CD14-positive monocyte (primary cell): ENCODE results near the gene FBXO10. TPM values are rescaled to one million over a fixed set of nuclear protein-coding genes. Genes with fewer than 3 reads are reported as not detected.

ENCODE experiments used
- DNase-seq, 3 donors: peaks; one replicate each; pipeline ENCODE4 v3.0.0-alpha.2; 2011 to 2022
- H2AFZ ChIP-seq: 2 replicates; pipeline ENCODE4 v1.6.0; 2012; ENCODE audit warnings: mild to moderate bottlenecking, low read depth, low read length, inconsistent platforms; ENCODE audit not compliant: insufficient read depth, poor library complexity, severe bottlenecking
- H3K27ac ChIP-seq, 2 donors: 1 replicate in 1 of 2; 2 replicates in 1 of 2; pipeline ENCODE4 v1.5.1; 2012 to 2013; ENCODE audit warnings: low read length in 2 of 2, control low read depth in 1 of 2, inconsistent platforms in 1 of 2, low read depth in 1 of 2, mild to moderate bottlenecking in 1 of 2
- H3K27me3 ChIP-seq, 2 donors: one replicate each; pipeline versions ENCODE4 v1.6.0 to v1.6.1; 2011 to 2013; ENCODE audit warnings: low read length in 2 of 2; ENCODE audit not compliant: control insufficient read depth in 2 of 2, insufficient read depth in 2 of 2
- H3K36me3 ChIP-seq, 2 donors: replicated peaks in 1 of 2; 1 replicate in 1 of 2; 2 replicates in 1 of 2; pipeline versions ENCODE4 v1.5.1 to v1.6.1; 2012 to 2013; ENCODE audit warnings: low read length in 2 of 2, control low read depth in 1 of 2, inconsistent platforms in 1 of 2, mild to moderate bottlenecking in 1 of 2; ENCODE audit not compliant: insufficient read depth in 2 of 2, control insufficient read depth in 1 of 2
- H3K4me1 ChIP-seq, 2 donors: 1 replicate in 1 of 2; 2 replicates in 1 of 2; pipeline versions ENCODE4 v1.5.1 to v1.6.1; 2012 to 2013; ENCODE audit warnings: low read length in 2 of 2, control low read depth in 1 of 2, inconsistent platforms in 1 of 2, mild to moderate bottlenecking in 1 of 2, moderate library complexity in 1 of 2; ENCODE audit not compliant: insufficient read depth in 2 of 2, control insufficient read depth in 1 of 2
- H3K4me2 ChIP-seq: replicated peaks from 2 replicates; pipeline ENCODE3; 2012; ENCODE audit warnings: low read length, moderate library complexity, mild to moderate bottlenecking; ENCODE audit not compliant: poor library complexity, severe bottlenecking; ENCODE audit errors: extremely low read depth
- H3K4me3 ChIP-seq, 3 experiments: fragments of 200-600 bp in 1 of 3; sonication (generic) in 1 of 3; replicated peaks in 1 of 3; 1 replicate in 2 of 3; 2 replicates in 1 of 3; pipeline ENCODE4 v1.5.1; 2011 to 2013; ENCODE audit warnings: low read length in 3 of 3, mild to moderate bottlenecking in 3 of 3, control low read depth in 2 of 3, low read depth in 2 of 3, inconsistent platforms in 1 of 3, moderate library complexity in 1 of 3
- H3K79me2 ChIP-seq: 2 replicates; pipeline ENCODE4 v1.6.0; 2012; ENCODE audit warnings: mild to moderate bottlenecking, control low read depth, inconsistent platforms, low read length, moderate library complexity; ENCODE audit not compliant: insufficient read depth
- H3K9ac ChIP-seq: 2 replicates; pipeline ENCODE4 v1.6.0; 2017; ENCODE audit warnings: low read length, mild to moderate bottlenecking; ENCODE audit not compliant: insufficient read depth, poor library complexity, severe bottlenecking
- H3K9me3 ChIP-seq, 2 donors: replicated peaks in 1 of 2; 1 replicate in 1 of 2; 2 replicates in 1 of 2; pipeline versions ENCODE4 v1.5.1 to v1.6.1; 2012 to 2013; ENCODE audit warnings: low read length in 2 of 2, control low read depth in 1 of 2; ENCODE audit not compliant: control insufficient read depth in 1 of 2, insufficient read depth in 1 of 2
- H4K20me1 ChIP-seq: 2 replicates; pipeline ENCODE4 v1.6.0; 2012; ENCODE audit warnings: mild to moderate bottlenecking, low read length, control low read depth, moderate library complexity; ENCODE audit not compliant: insufficient read depth
- H3K27ac Mint-ChIP-seq, 7 donors: one replicate each; pipeline ENCODE4 v1.8.0; 2020; ENCODE audit warnings: mild to moderate bottlenecking in 7 of 7, mixed read lengths in 7 of 7, moderate library complexity in 6 of 7, inconsistent platforms in 2 of 7
- H3K27me3 Mint-ChIP-seq, 3 donors: one replicate each; pipeline ENCODE4 v1.8.0; 2021 to 2022; ENCODE audit warnings: low read depth in 3 of 3, mild to moderate bottlenecking in 3 of 3, mixed read lengths in 3 of 3, moderate library complexity in 3 of 3, inconsistent platforms in 1 of 3
- H3K36me3 Mint-ChIP-seq, 2 donors: one replicate each; pipeline ENCODE4 v1.8.0; 2020; ENCODE audit warnings: mixed read lengths in 2 of 2, inconsistent platforms in 1 of 2, mild to moderate bottlenecking in 1 of 2
- H3K4me1 Mint-ChIP-seq: one replicate; pipeline ENCODE4 v1.8.0; 2020; ENCODE audit warnings: mild to moderate bottlenecking, mixed read lengths
- H3K4me3 Mint-ChIP-seq, 2 donors: one replicate each; pipeline ENCODE4 v1.8.0; 2020; ENCODE audit warnings: mild to moderate bottlenecking in 2 of 2, mixed read lengths in 2 of 2, moderate library complexity in 1 of 2
- H3K9me3 Mint-ChIP-seq, 7 donors: one replicate each; pipeline ENCODE4 v1.8.0; 2020 to 2022; ENCODE audit warnings: mixed read lengths in 7 of 7, mild to moderate bottlenecking in 6 of 7, moderate library complexity in 6 of 7, inconsistent platforms in 2 of 7
- CTCF ChIP-seq: fragments of 200-600 bp; IDR thresholded peaks from one replicate; pipeline ENCODE4 v1.8.0; 2022; ENCODE audit warnings: antibody characterized with exemption, mild to moderate bottlenecking
- WGBS: methylation state at CpG from one replicate; pipeline ENCODE4 v1.1.5; 2013; ENCODE audit warnings: missing lambda C conversion rate; ENCODE audit not compliant: insufficient coverage; 5-methylcytosine and 5-hydroxymethylcytosine counted together
- intact Hi-C, 2 donors: fragments of 100-400 bp; cut with micrococcal nuclease; formaldehyde crosslinking; loops; one replicate each; pipeline versions ENCODE4 v1.15.0 to v1.15.1; 2023
- polyA plus RNA-seq, 3 donors: library from polyadenylated mRNA; depleted of rRNA in 1 of 3; unstranded in 2 of 3; stranded (reverse) in 1 of 3; fragments of 300-500 nt in 2 of 3; fragments of >200 nt in 1 of 3; fragmentation: Illumina TruSeq in 2 of 3; gene quantifications; 1 replicate in 2 of 3; 2 replicates in 1 of 3; pipeline ENCODE4 v1.2.3, GENCODE V29; 2012 to 2021

Gene FBXO10
- polyA plus RNA-seq, 3 donors, result 0.08 to 1.5 TPM; not detected in 1

- H3K4me3 Mint-ChIP-seq, result no peak overlapping the region
- Histone ChIP-seq H3K27ac (no peak overlapping the region), H2AFZ (no peak overlapping the region), H3K36me3 (no peaks in the 10 kb centered on the region), H3K9ac (no peak overlapping the region), H3K4me2 (no peak overlapping the region), H3K9me3 (no peaks in the 10 kb centered on the region), H3K79me2 (no peaks in the 10 kb centered on the region), H3K27me3 (peaks cover 3 to 5% of the 10 kb centered on the region in 2 donors), H3K4me1 (no peaks in the 10 kb centered on the region), H4K20me1 (no peaks in the 10 kb centered on the region), H3K4me3 (no peak overlapping the region)
- intact Hi-C loops, result no loop called here
- H3K27me3 Mint-ChIP-seq, result peaks cover 3 to 19% (median 10%) of the 10 kb centered on the region in 3 donors
- H3K9me3 Mint-ChIP-seq, result no peaks in the 10 kb centered on the region
- no peaks in the 10 kb centered on the region for H3K36me3 Mint-ChIP-seq
- DNase-seq, result no peak
- no peaks in the 10 kb centered on the region for H3K4me1 Mint-ChIP-seq
- no CpG with 5 or more reads among the region's 1 CpG for WGBS
- TF ChIP-seq CTCF, result no peak
- H3K27ac Mint-ChIP-seq, result no peak overlapping the region
Measured at GRCh38 chr9:37611961-37612360, 35.8 kb upstream of the FBXO10 start.

GRCh38 chr9:37611014-37611413 lies 34.8 kb upstream of the FBXO10 start:
- H3K4me2 ChIP-seq, result no peak overlapping the region
- H3K9me3 ChIP-seq, result no peaks in the 10 kb centered on the region
- no CpG with 5 or more reads among the region's 6 CpGs for WGBS
- no peak overlapping the region for H2AFZ ChIP-seq
- no peak for DNase-seq
- H3K27me3 ChIP-seq, result peaks cover 3 to 5% of the 10 kb centered on the region in 2 donors
- no peak overlapping the region for H3K27ac ChIP-seq
- Mint-ChIP-seq H3K4me1 (no peaks in the 10 kb centered on the region), H3K4me3 (no peak overlapping the region), H3K36me3 (no peaks in the 10 kb centered on the region), H3K27me3 (peaks cover 5 to 19% (median 13%) of the 10 kb centered on the region in 3 donors), H3K27ac (no peak overlapping the region), H3K9me3 (no peaks in the 10 kb centered on the region)
- no peaks in the 10 kb centered on the region for H3K79me2 ChIP-seq
- no peaks in the 10 kb centered on the region for H3K4me1 ChIP-seq
- H3K9ac ChIP-seq, result no peak overlapping the region
- no peaks in the 10 kb centered on the region for H4K20me1 ChIP-seq
- intact Hi-C loops, result no loop called here
- TF ChIP-seq CTCF, result no peak
- no peak overlapping the region for H3K4me3 ChIP-seq
- no peaks in the 10 kb centered on the region for H3K36me3 ChIP-seq
